ENCODE results near the gene SLC45A2. TPM values are rescaled to one million over a fixed set of nuclear protein-coding genes. Genes with fewer than 3 reads are reported as not detected.
A peak's percentile ranks its signal among the peaks of the same experiment; 100 is the strongest.

Gene SLC45A2
- total RNA-seq, 1 donor from 2014 or later: 2.4 TPM

- Mint-ChIP-seq H3K9me3 (ENCODE audit: low read depth) (no peaks in the 10 kb centered on the region), H3K27me3 (peaks cover 37% of the 10 kb centered on the region), H3K36me3 (ENCODE audit: insufficient read depth) (no peaks in the 10 kb centered on the region), H3K27ac (no peak overlapping the region), H3K4me3 (ENCODE audit: low read depth) (no peak overlapping the region), H3K4me1 (ENCODE audit: low read depth) (no peaks in the 10 kb centered on the region)
- no peak for TF ChIP-seq CTCF (IDR thresholded peaks at IDR 0.05; ENCODE audit: unreplicated experiment)
- DNase-seq (ENCODE audit: low spot score, unreplicated experiment): no peak
Observed at GRCh38 chr5:33938881-33939280, 45.6 kb downstream of the SLC45A2 start.

DNA sequence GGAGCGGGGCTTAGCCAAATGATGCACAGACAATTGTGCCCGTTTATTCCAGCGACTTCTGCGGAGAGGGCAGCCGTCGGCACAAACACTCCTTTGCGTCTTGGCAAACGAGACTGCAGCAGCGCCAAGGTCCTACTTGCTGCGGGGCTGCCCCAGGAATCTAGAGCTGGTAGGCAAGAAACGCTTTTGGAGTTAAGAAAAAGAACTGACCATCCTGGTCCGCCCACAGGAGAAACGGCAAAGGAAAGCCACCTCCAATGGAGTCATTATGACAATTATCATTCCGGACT is 46.0 kb downstream of the SLC45A2 start:
- Mint-ChIP-seq H3K27ac (no peak overlapping the region), H3K4me1 (ENCODE audit: low read depth) (no peaks in the 10 kb centered on the region), H3K36me3 (ENCODE audit: insufficient read depth) (no peaks in the 10 kb centered on the region), H3K27me3 (peaks cover 37% of the 10 kb centered on the region), H3K4me3 (ENCODE audit: low read depth) (no peak overlapping the region), H3K9me3 (ENCODE audit: low read depth) (no peaks in the 10 kb centered on the region)
- no peak for DNase-seq (ENCODE audit: low spot score, unreplicated experiment)
- TF ChIP-seq CTCF (IDR thresholded peaks at IDR 0.05; ENCODE audit: unreplicated experiment): no peak

DNA sequence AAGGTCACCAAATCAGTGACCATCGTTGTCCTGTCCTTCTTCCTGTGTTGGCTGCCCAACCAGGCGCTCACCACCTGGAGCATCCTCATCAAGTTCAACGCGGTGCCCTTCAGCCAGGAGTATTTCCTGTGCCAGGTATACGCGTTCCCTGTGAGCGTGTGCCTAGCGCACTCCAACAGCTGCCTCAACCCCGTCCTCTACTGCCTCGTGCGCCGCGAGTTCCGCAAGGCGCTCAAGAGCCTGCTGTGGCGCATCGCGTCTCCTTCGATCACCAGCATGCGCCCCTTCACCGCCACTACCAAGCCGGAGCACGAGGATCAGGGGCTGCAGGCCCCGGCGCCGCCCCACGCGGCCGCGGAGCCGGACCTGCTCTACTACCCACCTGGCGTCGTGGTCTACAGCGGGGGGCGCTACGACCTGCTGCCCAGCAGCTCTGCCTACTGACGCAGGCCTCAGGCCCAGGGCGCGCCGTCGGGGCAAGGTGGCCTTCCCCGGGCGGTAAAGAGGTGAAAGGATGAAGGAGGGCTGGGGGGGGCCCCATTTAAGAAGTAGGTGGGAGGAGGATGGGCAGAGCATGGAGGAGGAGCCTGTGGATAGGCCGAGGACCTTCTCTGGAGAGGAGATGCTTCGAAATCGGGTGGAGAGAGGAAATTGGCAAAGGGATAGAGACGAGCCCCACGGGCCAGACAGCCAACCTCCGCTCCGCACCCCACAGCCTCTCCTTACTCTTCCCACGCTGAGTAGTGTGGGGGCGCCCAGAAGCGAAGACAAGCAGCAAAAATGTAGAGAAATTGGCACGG is 46.6 kb downstream of the SLC45A2 start:
- TF ChIP-seq CTCF (IDR thresholded peaks at IDR 0.05; ENCODE audit: unreplicated experiment): no peak
- no peak for DNase-seq (ENCODE audit: low spot score, unreplicated experiment)
- no peaks in the 10 kb centered on the region for H3K36me3 Mint-ChIP-seq (ENCODE audit: insufficient read depth)
- H3K27me3 Mint-ChIP-seq: peaks cover 37% of the 10 kb centered on the region
- no peaks in the 10 kb centered on the region for H3K9me3 Mint-ChIP-seq (ENCODE audit: low read depth)
- H3K27ac Mint-ChIP-seq: no peak overlapping the region
- no peaks in the 10 kb centered on the region for H3K4me1 Mint-ChIP-seq (ENCODE audit: low read depth)
- H3K4me3 Mint-ChIP-seq (ENCODE audit: low read depth): no peak overlapping the region

DNA sequence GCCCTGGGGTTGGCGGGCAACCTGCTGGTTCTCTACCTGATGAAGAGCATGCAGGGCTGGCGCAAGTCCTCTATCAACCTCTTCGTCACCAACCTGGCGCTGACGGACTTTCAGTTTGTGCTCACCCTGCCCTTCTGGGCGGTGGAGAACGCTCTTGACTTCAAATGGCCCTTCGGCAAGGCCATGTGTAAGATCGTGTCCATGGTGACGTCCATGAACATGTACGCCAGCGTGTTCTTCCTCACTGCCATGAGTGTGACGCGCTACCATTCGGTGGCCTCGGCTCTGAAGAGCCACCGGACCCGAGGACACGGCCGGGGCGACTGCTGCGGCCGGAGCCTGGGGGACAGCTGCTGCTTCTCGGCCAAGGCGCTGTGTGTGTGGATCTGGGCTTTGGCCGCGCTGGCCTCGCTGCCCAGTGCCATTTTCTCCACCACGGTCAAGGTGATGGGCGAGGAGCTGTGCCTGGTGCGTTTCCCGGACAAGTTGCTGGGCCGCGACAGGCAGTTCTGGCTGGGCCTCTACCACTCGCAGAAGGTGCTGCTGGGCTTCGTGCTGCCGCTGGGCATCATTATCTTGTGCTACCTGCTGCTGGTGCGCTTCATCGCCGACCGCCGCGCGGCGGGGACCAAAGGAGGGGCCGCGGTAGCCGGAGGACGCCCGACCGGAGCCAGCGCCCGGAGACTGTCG is 47.3 kb downstream of the SLC45A2 start:
- no peak overlapping the region for H3K4me3 Mint-ChIP-seq (ENCODE audit: low read depth)
- H3K4me1 Mint-ChIP-seq (ENCODE audit: low read depth): no peaks in the 10 kb centered on the region
- H3K9me3 Mint-ChIP-seq (ENCODE audit: low read depth): no peaks in the 10 kb centered on the region
- H3K36me3 Mint-ChIP-seq (ENCODE audit: insufficient read depth): no peaks in the 10 kb centered on the region
- TF ChIP-seq CTCF (IDR thresholded peaks at IDR 0.05; ENCODE audit: unreplicated experiment): no peak
- peaks cover 34% of the 10 kb centered on the region for H3K27me3 Mint-ChIP-seq
- DNase-seq (ENCODE audit: low spot score, unreplicated experiment): no peak
- H3K27ac Mint-ChIP-seq: no peak overlapping the region

- Mint-ChIP-seq H3K4me3 (ENCODE audit: low read depth) (peak within 1 kb of the TSS; percentile 74), H3K27me3 (peaks cover 30% of the 10 kb centered on the region), H3K36me3 (ENCODE audit: insufficient read depth) (no peaks in the 10 kb centered on the region), H3K4me1 (ENCODE audit: low read depth) (no peaks in the 10 kb centered on the region), H3K9me3 (ENCODE audit: low read depth) (no peaks in the 10 kb centered on the region), H3K27ac (no peak within 1 kb of the TSS)
- DNase-seq (ENCODE audit: low spot score, unreplicated experiment): no peak
- TF ChIP-seq CTCF (IDR thresholded peaks at IDR 0.05; ENCODE audit: unreplicated experiment): no peak
Observed at GRCh38 chr5:33936381-33937016, 48.0 kb downstream of the SLC45A2 start, which contains the start of gene RXFP3. RXFP3 (plus strand) TSS chr5:33936386; CDS start chr5:33936741, 355 bp downstream.
